WTC11 (cell line): Measurements from ENCODE around the gene TXNRD2. TPM values are rescaled to one million over a fixed set of nuclear protein-coding genes. Genes with fewer than 3 reads are reported as not detected.
A peak's percentile ranks its signal among the peaks of the same experiment; 100 is the strongest.

Experiments used
- ATAC-seq: fragments of 200-7000 bp; cut with Tn5 transposase; 2 replicates; pipeline ENCODE4 v1.10.0; 2021; ENCODE audit warnings: mild to moderate bottlenecking, moderate library complexity
- CTCF ChIA-PET: fragments of 300-600 bp; sonication (Branson Sonifier 250); formaldehyde crosslinking; loops from one replicate; lab custom pipeline; 2021; ENCODE audit warnings: antibody characterized with exemption; lab: Charles Lee
- POLR2A ChIA-PET: fragments of 350-600 bp; sonication (Branson Sonifier 250); formaldehyde crosslinking; loops from one replicate; lab custom pipeline; 2021; ENCODE audit warnings: antibody characterized with exemption; lab: Charles Lee
- DNase-seq: peaks from one replicate; pipeline ENCODE4 v3.0.0; 2021; ENCODE audit warnings: low spot score
- H3K27ac Mint-ChIP-seq: 2 replicates; pipeline ENCODE4 v1.8.0; 2021; ENCODE audit warnings: mixed read lengths
- H3K27me3 Mint-ChIP-seq: 2 replicates; pipeline ENCODE4 v1.8.0; 2021; ENCODE audit warnings: low read depth, mild to moderate bottlenecking, moderate library complexity, mixed read lengths
- H3K36me3 Mint-ChIP-seq: 2 replicates; pipeline ENCODE4 v1.8.0; 2021; ENCODE audit warnings: mixed read lengths
- H3K4me1 Mint-ChIP-seq: 2 replicates; pipeline ENCODE4 v1.8.0; 2022; ENCODE audit warnings: mixed read lengths
- H3K4me3 Mint-ChIP-seq: 2 replicates; pipeline ENCODE4 v1.8.0; 2021; ENCODE audit warnings: mild to moderate bottlenecking, moderate library complexity, mixed read lengths
- H3K9me3 Mint-ChIP-seq: 2 replicates; pipeline ENCODE4 v1.8.0; 2021; ENCODE audit warnings: mixed read lengths
- CREM ChIP-seq: sonication (generic); formaldehyde crosslinking; IDR thresholded peaks from 2 replicates; pipeline ENCODE4 v1.8.1; 2022; ENCODE audit warnings: mild to moderate bottlenecking, missing genetic modification reagents, moderate library complexity
- ETV6 ChIP-seq: sonication (generic); formaldehyde crosslinking; IDR thresholded peaks from 2 replicates; pipeline ENCODE4 v1.8.1; 2022; ENCODE audit warnings: mild to moderate bottlenecking, missing genetic modification reagents
- IRF2 ChIP-seq: sonication (generic); formaldehyde crosslinking; IDR thresholded peaks from 2 replicates; pipeline ENCODE4 v1.8.0; 2022; ENCODE audit warnings: low read depth, missing genetic modification reagents, borderline replicate concordance
- NFYB ChIP-seq: sonication (generic); formaldehyde crosslinking; conservative IDR thresholded peaks from 2 replicates; pipeline ENCODE4 v1.8.0; 2022; ENCODE audit warnings: low read depth, missing genetic modification reagents
- OVOL2 ChIP-seq: fragments of 250-450 bp; sonication (Bioruptor Pico); IDR thresholded peaks from 2 replicates; pipeline ENCODE4 v1.9.0; 2021; ENCODE audit warnings: mild to moderate bottlenecking, borderline replicate concordance
- TEAD4 ChIP-seq: sonication (generic); formaldehyde crosslinking; IDR thresholded peaks from 2 replicates; pipeline ENCODE4 v1.8.0; 2022; ENCODE audit warnings: mild to moderate bottlenecking, missing genetic modification reagents
- ZBTB21 ChIP-seq: sonication (generic); formaldehyde crosslinking; IDR thresholded peaks from 2 replicates; pipeline ENCODE4 v1.8.1; 2023; ENCODE audit warnings: mild to moderate bottlenecking, missing genetic modification reagents, borderline replicate concordance
- ZNF121 ChIP-seq: sonication (generic); formaldehyde crosslinking; IDR thresholded peaks from 2 replicates; pipeline ENCODE4 v1.8.0; 2023; ENCODE audit warnings: missing genetic modification reagents
- ZNF219 ChIP-seq: sonication (generic); formaldehyde crosslinking; IDR thresholded peaks from 2 replicates; pipeline ENCODE4 v1.8.0; 2023; ENCODE audit warnings: missing genetic modification reagents, mild to moderate bottlenecking, borderline replicate concordance
- total RNA-seq: library from RNA; stranded (reverse); gene quantifications from 3 replicates; pipeline ENCODE4 v1.2.3, GENCODE V29; 2021
- TF ChIP-seq, protein P1 (sequence below): sonication (generic); formaldehyde crosslinking; IDR thresholded peaks from 2 replicates; pipeline ENCODE4 v1.8.0; 2023; ENCODE audit warnings: mild to moderate bottlenecking, missing genetic modification reagents
- TF ChIP-seq, protein P2 (sequence below): sonication (generic); formaldehyde crosslinking; IDR thresholded peaks from 2 replicates; pipeline ENCODE4 v1.8.0; 2022; ENCODE audit warnings: mild to moderate bottlenecking, missing genetic modification reagents
- TF ChIP-seq, protein P3 (sequence below): sonication (generic); formaldehyde crosslinking; IDR thresholded peaks from 2 replicates; pipeline ENCODE4 v1.8.1; 2023; ENCODE audit warnings: mild to moderate bottlenecking, missing genetic modification reagents, moderate library complexity
- TF ChIP-seq, protein P4 (sequence below): sonication (generic); formaldehyde crosslinking; IDR thresholded peaks from 2 replicates; pipeline ENCODE4 v1.8.0; 2023; ENCODE audit warnings: missing genetic modification reagents

Gene TXNRD2
- total RNA-seq, 1 experiment from 2014 or later, result 15.9 TPM

DNA sequence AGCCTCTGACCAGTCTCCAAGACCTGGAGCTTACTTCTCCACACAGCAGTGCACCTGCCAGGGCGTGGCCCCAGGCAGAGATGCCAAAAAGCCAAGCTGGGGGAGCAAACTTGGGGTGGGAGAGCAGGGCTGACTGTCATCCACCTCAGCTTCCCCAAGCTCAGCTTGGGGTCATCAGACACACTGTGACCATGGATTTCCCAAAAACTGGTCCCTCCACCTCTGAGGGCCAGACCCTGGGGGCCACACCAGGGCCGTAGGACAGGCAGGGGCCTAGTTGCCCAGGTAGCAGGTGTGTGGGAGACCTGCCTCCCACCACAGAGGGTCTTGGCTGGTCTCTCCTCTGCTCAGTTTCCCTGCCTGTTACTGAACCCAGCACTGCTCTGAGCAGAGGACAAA lies 44.4 kb upstream of the TXNRD2 start (continued):
- TF ChIP-seq OVOL2 (CRISPR knock-in tag), result no peak
- TF ChIP-seq, protein P1, sequence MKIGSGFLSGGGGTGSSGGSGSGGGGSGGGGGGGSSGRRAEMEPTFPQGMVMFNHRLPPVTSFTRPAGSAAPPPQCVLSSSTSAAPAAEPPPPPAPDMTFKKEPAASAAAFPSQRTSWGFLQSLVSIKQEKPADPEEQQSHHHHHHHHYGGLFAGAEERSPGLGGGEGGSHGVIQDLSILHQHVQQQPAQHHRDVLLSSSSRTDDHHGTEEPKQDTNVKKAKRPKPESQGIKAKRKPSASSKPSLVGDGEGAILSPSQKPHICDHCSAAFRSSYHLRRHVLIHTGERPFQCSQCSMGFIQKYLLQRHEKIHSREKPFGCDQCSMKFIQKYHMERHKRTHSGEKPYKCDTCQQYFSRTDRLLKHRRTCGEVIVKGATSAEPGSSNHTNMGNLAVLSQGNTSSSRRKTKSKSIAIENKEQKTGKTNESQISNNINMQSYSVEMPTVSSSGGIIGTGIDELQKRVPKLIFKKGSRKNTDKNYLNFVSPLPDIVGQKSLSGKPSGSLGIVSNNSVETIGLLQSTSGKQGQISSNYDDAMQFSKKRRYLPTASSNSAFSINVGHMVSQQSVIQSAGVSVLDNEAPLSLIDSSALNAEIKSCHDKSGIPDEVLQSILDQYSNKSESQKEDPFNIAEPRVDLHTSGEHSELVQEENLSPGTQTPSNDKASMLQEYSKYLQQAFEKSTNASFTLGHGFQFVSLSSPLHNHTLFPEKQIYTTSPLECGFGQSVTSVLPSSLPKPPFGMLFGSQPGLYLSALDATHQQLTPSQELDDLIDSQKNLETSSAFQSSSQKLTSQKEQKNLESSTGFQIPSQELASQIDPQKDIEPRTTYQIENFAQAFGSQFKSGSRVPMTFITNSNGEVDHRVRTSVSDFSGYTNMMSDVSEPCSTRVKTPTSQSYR (CRISPR knock-in tag), result no peak

DNA sequence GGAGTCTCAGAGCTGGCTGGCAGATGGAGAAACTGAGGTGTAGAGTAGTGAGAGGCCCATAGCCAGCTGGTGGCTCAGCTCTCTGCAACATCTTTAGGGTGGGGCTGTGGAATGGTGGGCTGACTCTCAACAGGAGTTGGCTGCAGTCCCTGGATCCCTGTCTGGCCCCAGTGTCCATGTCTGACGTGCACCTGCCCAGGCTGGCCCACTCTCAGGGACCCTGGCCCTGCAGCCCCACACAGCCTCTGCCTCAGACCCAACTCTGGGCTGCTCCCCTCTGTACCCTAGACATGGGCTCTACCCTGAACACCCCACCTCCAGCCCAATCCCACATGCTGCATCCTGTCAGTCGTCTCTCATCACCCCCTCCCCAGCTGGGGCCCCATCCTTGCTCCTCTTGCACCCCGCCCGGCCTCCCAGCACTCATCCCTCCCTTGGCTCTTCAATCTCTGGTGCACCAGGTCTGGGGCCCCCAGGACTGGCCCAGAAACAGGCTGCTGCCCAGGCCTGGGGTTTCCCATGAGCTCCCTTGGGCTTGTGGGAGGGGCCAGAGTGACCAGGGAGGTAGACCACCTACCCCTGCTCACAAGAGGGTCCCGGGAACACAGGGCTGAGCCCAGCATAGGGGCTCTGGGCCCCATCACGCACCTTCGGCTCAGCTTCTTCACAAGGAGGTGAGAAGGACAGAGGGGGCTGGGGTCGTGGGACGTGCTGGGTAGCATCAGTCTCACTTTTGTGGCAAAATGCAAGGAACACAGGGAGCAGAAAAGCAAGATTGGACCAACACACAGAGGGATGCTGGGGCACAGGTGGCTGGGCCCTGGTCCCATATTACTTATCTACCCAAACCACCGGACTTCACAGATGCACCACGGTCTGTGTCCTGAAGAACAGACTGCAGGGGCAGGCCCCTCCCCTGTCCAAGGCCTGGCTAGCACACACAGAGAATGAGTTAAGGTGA lies 43.5 kb upstream of the TXNRD2 start:
- no peak for TF ChIP-seq NFYB
- TF ChIP-seq, protein P2, sequence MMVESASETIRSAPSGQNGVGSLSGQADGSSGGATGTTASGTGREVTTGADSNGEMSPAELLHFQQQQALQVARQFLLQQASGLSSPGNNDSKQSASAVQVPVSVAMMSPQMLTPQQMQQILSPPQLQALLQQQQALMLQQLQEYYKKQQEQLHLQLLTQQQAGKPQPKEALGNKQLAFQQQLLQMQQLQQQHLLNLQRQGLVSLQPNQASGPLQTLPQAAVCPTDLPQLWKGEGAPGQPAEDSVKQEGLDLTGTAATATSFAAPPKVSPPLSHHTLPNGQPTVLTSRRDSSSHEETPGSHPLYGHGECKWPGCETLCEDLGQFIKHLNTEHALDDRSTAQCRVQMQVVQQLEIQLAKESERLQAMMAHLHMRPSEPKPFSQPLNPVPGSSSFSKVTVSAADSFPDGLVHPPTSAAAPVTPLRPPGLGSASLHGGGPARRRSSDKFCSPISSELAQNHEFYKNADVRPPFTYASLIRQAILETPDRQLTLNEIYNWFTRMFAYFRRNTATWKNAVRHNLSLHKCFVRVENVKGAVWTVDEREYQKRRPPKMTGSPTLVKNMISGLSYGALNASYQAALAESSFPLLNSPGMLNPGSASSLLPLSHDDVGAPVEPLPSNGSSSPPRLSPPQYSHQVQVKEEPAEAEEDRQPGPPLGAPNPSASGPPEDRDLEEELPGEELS (CRISPR knock-in tag), result no peak
- TF ChIP-seq, protein P3, sequence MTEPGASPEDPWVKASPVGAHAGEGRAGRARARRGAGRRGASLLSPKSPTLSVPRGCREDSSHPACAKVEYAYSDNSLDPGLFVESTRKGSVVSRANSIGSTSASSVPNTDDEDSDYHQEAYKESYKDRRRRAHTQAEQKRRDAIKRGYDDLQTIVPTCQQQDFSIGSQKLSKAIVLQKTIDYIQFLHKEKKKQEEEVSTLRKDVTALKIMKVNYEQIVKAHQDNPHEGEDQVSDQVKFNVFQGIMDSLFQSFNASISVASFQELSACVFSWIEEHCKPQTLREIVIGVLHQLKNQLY (CRISPR knock-in tag), result no peak
- TF ChIP-seq ZNF219 (CRISPR knock-in tag), result no peak
- H3K4me3 Mint-ChIP-seq, result peak overlapping the region; percentile 30; the same call in 1 of the 2 replicates
- no peaks in the 10 kb centered on the region for H3K9me3 Mint-ChIP-seq
- ChIA-PET POLR2A (no interaction called here), CTCF (interaction anchor here (1.4 to 1.9 kb wide), 3 partner anchors 15 to 28 kb away, joined by 3 to 8 read pairs (median 8); no protein-coding TSS in a partner anchor)
- H3K27me3 Mint-ChIP-seq, result no peaks in the 10 kb centered on the region
- DNase-seq, result no peak
- H3K4me1 Mint-ChIP-seq, result peaks cover 5% of the 10 kb centered on the region; the same call in 1 of the 2 replicates
- no peak for ATAC-seq
- peaks cover 2% of the 10 kb centered on the region; the same call in 1 of the 2 replicates for H3K36me3 Mint-ChIP-seq
- no peak overlapping the region for H3K27ac Mint-ChIP-seq

DNA sequence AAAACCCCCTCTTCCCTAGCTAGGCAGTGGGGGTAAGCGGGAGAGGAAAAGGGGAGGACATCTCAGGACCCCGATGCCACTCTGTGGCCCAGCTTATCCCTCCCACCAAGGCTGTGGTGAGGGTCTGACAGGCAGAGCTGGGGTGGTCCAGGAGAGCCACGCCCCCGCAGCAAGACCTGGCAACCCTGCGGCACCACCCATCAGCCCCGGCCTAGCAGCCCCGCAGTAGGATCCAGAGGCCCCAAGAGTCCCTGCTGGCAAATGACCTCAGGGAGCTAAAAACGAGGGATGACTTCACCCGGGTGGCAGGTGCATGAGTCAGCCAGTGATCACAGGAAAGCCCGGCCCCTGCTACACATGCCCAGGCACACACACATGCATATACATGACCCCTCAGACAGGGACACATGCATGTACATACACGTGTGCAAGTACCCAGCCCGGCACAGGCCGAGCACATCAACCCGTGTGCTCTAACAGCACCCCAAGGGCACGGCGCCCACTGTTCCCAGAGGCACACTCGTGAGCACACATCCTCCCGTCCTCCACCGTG lies 42.7 kb upstream of the TXNRD2 start:
- H3K27ac Mint-ChIP-seq, result no peak overlapping the region
- no peak for TF ChIP-seq IRF2
- no peak for TF ChIP-seq ETV6 (CRISPR knock-in tag)
- TF ChIP-seq ZNF121, result no peak
- no peak for TF ChIP-seq NFYB
- no peak for TF ChIP-seq TEAD4 (CRISPR knock-in tag)
- no peak for TF ChIP-seq ZBTB21 (CRISPR knock-in tag)
- TF ChIP-seq CREM, result no peak
- TF ChIP-seq, protein P4, sequence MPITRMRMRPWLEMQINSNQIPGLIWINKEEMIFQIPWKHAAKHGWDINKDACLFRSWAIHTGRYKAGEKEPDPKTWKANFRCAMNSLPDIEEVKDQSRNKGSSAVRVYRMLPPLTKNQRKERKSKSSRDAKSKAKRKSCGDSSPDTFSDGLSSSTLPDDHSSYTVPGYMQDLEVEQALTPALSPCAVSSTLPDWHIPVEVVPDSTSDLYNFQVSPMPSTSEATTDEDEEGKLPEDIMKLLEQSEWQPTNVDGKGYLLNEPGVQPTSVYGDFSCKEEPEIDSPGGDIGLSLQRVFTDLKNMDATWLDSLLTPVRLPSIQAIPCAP, result no peak
- H3K9me3 Mint-ChIP-seq, result no peaks in the 10 kb centered on the region
- H3K36me3 Mint-ChIP-seq, result peaks cover 3% of the 10 kb centered on the region; the same call in 1 of the 2 replicates
- ATAC-seq (no peak), DNase-seq (no peak)
- no peaks in the 10 kb centered on the region for H3K27me3 Mint-ChIP-seq
- POLR2A ChIA-PET, result no interaction called here
- CTCF ChIA-PET, result interaction anchor here (0.9 to 1.9 kb wide), 4 partner anchors 10 to 29 kb away, joined by 3 to 8 read pairs (median 4); no protein-coding TSS in a partner anchor
- peaks cover 5% of the 10 kb centered on the region; the same call in 1 of the 2 replicates for H3K4me1 Mint-ChIP-seq
- no peak overlapping the region for H3K4me3 Mint-ChIP-seq
